HEK293 (cell line): Measurements from ENCODE around the gene PRR3.
A peak's percentile ranks its signal among the peaks of the same experiment; 100 is the strongest.

ENCODE experiments used
- CTCF ChIA-PET: fragments of 350-600 bp; formaldehyde crosslinking; extraction: SDS; loops from one replicate; lab custom pipeline; 2021; ENCODE audit warnings: antibody characterized with exemption; lab: Yijun Ruan, JAX
- POLR2A ChIA-PET: fragments of 300-600 bp; formaldehyde crosslinking; extraction: SDS; loops from one replicate; lab custom pipeline; 2020; ENCODE audit warnings: antibody characterized with exemption, inconsistent platforms; lab: Yijun Ruan, JAX
- H3K27ac ChIP-seq: fragments of 200-500 bp; sonication (Bioruptor generic); 2 replicates; pipeline ENCODE4 v1.5.1; 2014; ENCODE audit warnings: low read depth, low read length, control low read depth, inconsistent platforms; ENCODE audit errors: extremely low read depth
- H3K36me3 ChIP-seq, 2 experiments: fragments of 200-500 bp in 1 of 2; sonication (Bioruptor generic) in 1 of 2; 1 replicate in 1 of 2; 2 replicates in 1 of 2; pipeline ENCODE4 v1.5.1; 2014 to 2017; ENCODE audit warnings: inconsistent platforms in 2 of 2, low read length in 2 of 2; ENCODE audit not compliant: control insufficient read depth in 2 of 2, insufficient read depth in 1 of 2
- H3K4me1 ChIP-seq: fragments of 200-500 bp; sonication (Bioruptor generic); 2 replicates; pipeline ENCODE4 v1.5.1; 2014; ENCODE audit warnings: mild to moderate bottlenecking, low read length, inconsistent platforms; ENCODE audit not compliant: control insufficient read depth, insufficient read depth
- H3K4me3 ChIP-seq: 2 replicates; pipeline ENCODE4 v1.5.1; 2011; ENCODE audit warnings: low read depth, mild to moderate bottlenecking, control low read depth, low read length, moderate library complexity
- H3K9me3 ChIP-seq: fragments of 200-500 bp; sonication (Bioruptor generic); 2 replicates; pipeline ENCODE4 v1.5.1; 2014; ENCODE audit warnings: low read depth, low read length, inconsistent platforms; ENCODE audit not compliant: control insufficient read depth, insufficient read depth
- KLF16 ChIP-seq: fragments of 450-650 bp; formaldehyde crosslinking; IDR thresholded peaks from 2 replicates; pipeline ENCODE4 v1.5.1; 2017; ENCODE audit warnings: missing biosample characterization, missing genetic modification characterization
- MEIS1 ChIP-seq: sonication (generic); formaldehyde crosslinking; IDR thresholded peaks from 2 replicates; pipeline ENCODE4 v1.8.1; 2022; ENCODE audit warnings: missing genetic modification reagents, mild to moderate bottlenecking, borderline replicate concordance
- MYNN ChIP-seq: fragments of 450-650 bp; formaldehyde crosslinking; IDR thresholded peaks from 2 replicates; pipeline ENCODE4 v1.5.1; 2016; ENCODE audit warnings: missing biosample characterization, missing genetic modification characterization, borderline replicate concordance
- OVOL3 ChIP-seq: fragments of 450-650 bp; formaldehyde crosslinking; IDR thresholded peaks from 2 replicates; pipeline ENCODE4 v1.5.1; 2016; ENCODE audit warnings: missing biosample characterization, missing genetic modification characterization
- REPIN1 ChIP-seq: fragments of 450-650 bp; formaldehyde crosslinking; IDR thresholded peaks from 2 replicates; pipeline ENCODE4 v1.5.1; 2017; ENCODE audit warnings: missing biosample characterization, missing genetic modification characterization, low read depth
- SCRT2 ChIP-seq: fragments of 450-650 bp; formaldehyde crosslinking; IDR thresholded peaks from 2 replicates; pipeline ENCODE4 v1.5.1; 2016; ENCODE audit warnings: missing biosample characterization, missing genetic modification characterization
- SP3 ChIP-seq: fragments of 450-650 bp; formaldehyde crosslinking; IDR thresholded peaks from 2 replicates; pipeline ENCODE4 v1.5.1; 2016; ENCODE audit warnings: missing biosample characterization, missing genetic modification characterization
- YY2 ChIP-seq: fragments of 450-650 bp; formaldehyde crosslinking; IDR thresholded peaks from 2 replicates; pipeline ENCODE4 v1.5.1; 2016; ENCODE audit warnings: missing biosample characterization, missing genetic modification characterization
- ZBTB21 ChIP-seq: fragments of 450-650 bp; formaldehyde crosslinking; IDR thresholded peaks from 2 replicates; pipeline ENCODE4 v1.5.1; 2017; ENCODE audit warnings: missing biosample characterization, missing genetic modification characterization
- ZNF138 ChIP-seq: fragments of 450-650 bp; formaldehyde crosslinking; IDR thresholded peaks from 2 replicates; pipeline ENCODE4 v1.5.1; 2016; ENCODE audit warnings: missing biosample characterization, missing genetic modification characterization, borderline replicate concordance
- ZNF157 ChIP-seq: fragments of 450-650 bp; formaldehyde crosslinking; IDR thresholded peaks from 2 replicates; pipeline ENCODE4 v1.5.1; 2016; ENCODE audit warnings: missing biosample characterization, missing genetic modification characterization
- ZNF24 ChIP-seq: fragments of 450-650 bp; formaldehyde crosslinking; IDR thresholded peaks from 2 replicates; pipeline ENCODE4 v1.5.1; 2016; ENCODE audit warnings: missing biosample characterization, missing genetic modification characterization
- ZNF274 ChIP-seq, 2 experiments: fragments of 200-500 bp in 1 of 2; fragments of 450-650 bp in 1 of 2; sonication (Bioruptor generic) in 1 of 2; formaldehyde crosslinking in 1 of 2; IDR thresholded peaks; 2 replicates each; pipeline versions ENCODE4 v1.5.1 to v1.6.1; 2014 to 2016; ENCODE audit warnings: borderline replicate concordance in 1 of 2, inconsistent platforms in 1 of 2, low read length in 1 of 2, missing biosample characterization in 1 of 2, missing genetic modification characterization in 1 of 2
- ZNF48 ChIP-seq: fragments of 450-650 bp; formaldehyde crosslinking; IDR thresholded peaks from 2 replicates; pipeline ENCODE4 v1.5.1; 2016; ENCODE audit warnings: missing biosample characterization, missing genetic modification characterization
- ZNF549 ChIP-seq: fragments of 450-650 bp; IDR thresholded peaks from 2 replicates; pipeline ENCODE4 v1.5.1; 2018; ENCODE audit warnings: missing biosample characterization, missing genetic modification characterization, mild to moderate bottlenecking, inconsistent platforms, moderate library complexity
- ZNF596 ChIP-seq: fragments of 450-650 bp; IDR thresholded peaks from 2 replicates; pipeline ENCODE4 v1.5.0; 2018; ENCODE audit warnings: missing biosample characterization, mild to moderate bottlenecking, missing genetic modification characterization, moderate library complexity
- ZNF621 ChIP-seq: fragments of 450-650 bp; formaldehyde crosslinking; IDR thresholded peaks from 2 replicates; pipeline ENCODE4 v1.5.1; 2017; ENCODE audit warnings: missing biosample characterization, missing genetic modification characterization
- ZNF776 ChIP-seq: fragments of 450-650 bp; formaldehyde crosslinking; IDR thresholded peaks from 2 replicates; pipeline ENCODE4 v1.5.0; 2017; ENCODE audit warnings: missing biosample characterization, missing genetic modification characterization, borderline replicate concordance
- ZNF791 ChIP-seq: fragments of 450-650 bp; formaldehyde crosslinking; IDR thresholded peaks from 2 replicates; pipeline ENCODE4 v1.5.1; 2016; ENCODE audit warnings: missing biosample characterization, missing genetic modification characterization
- ZNF830 ChIP-seq: fragments of 450-650 bp; IDR thresholded peaks from 2 replicates; pipeline ENCODE4 v1.5.0; 2018; ENCODE audit warnings: missing biosample characterization, missing genetic modification characterization, low read depth, mild to moderate bottlenecking, moderate library complexity
- TF ChIP-seq, protein P1 (sequence below): fragments of 450-650 bp; formaldehyde crosslinking; IDR thresholded peaks from 2 replicates; pipeline ENCODE4 v1.5.1; 2016; ENCODE audit warnings: missing biosample characterization, missing genetic modification characterization
- TF ChIP-seq, protein P2 (sequence below): fragments of 450-650 bp; formaldehyde crosslinking; IDR thresholded peaks from 2 replicates; pipeline ENCODE4 v1.5.1; 2016; ENCODE audit warnings: missing biosample characterization, missing genetic modification characterization, borderline replicate concordance
- TF ChIP-seq, protein P3 (sequence below): fragments of 450-650 bp; formaldehyde crosslinking; IDR thresholded peaks from 2 replicates; pipeline ENCODE4 v1.5.1; 2016; ENCODE audit warnings: missing biosample characterization, missing genetic modification characterization

Gene PRR3

DNA sequence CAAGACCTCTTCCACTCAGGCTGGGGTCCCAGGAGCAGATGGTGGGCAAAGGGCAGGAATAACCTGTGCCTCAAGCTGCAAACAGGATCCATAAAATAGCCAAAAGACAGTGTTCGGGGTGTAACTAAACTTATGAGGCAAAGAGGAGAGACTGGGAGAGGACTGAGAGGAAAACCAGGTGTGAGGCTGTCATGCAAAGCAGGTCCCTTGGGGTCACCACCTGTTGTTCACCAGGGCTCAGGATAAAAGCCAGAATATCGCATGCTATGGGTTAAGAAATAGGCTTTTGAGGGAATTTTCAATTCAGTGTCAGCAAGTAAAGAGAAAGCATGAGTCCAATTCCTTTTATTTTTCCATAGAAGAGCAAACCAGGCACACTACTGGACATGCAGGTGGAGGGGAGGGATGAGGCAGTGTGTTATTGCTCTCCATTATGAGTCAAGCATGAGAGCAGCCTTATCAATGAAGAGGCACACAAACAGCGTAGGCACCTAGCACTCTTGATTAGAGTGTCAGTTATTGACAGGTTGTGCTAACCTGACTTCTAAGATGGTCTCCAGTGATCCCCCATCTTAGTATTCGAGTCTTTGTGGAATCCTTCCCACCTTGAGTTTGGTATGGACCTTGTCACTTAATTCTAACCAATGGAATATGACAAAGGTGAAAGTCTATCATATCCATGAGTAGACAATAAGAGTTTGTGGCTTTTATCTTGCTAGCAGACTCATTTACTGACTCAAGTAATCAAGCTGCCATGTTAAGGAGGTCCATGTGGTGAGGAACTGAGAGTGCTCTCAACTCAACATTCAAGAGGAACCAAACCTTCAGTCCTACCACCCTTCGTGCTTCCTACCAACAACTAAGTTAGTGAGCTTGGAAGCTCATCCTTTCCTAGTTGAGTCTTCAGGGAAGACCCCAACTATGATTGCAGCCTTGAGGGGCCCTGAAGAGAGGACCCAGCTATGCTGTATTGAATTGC lies 49.0 kb upstream of the PRR3 start:
- H3K4me3 ChIP-seq: no peak overlapping the region
- TF ChIP-seq OVOL3: no peak
- peak; percentile 73 for TF ChIP-seq SCRT2
- TF ChIP-seq ZNF621 (tag by site-specific recombination): no peak
- TF ChIP-seq ZNF596 (tag by site-specific recombination): no peak
- no peak for TF ChIP-seq YY2 (tag by site-specific recombination)
- TF ChIP-seq ZNF48 (tag by site-specific recombination): no peak
- TF ChIP-seq, all 188 proteins: peak for 1
- H3K27ac ChIP-seq: no peak overlapping the region
- no peaks in the 10 kb centered on the region for H3K36me3 ChIP-seq
- ChIA-PET POLR2A (no interaction called here), CTCF (interaction anchor here (0.7 to 2.5 kb wide), 5 partner anchors 14 to 180 kb away, joined by 3 to 10 read pairs (median 4); no protein-coding TSS in a partner anchor)
- H3K9me3 ChIP-seq: no peaks in the 10 kb centered on the region
- no peaks in the 10 kb centered on the region for H3K4me1 ChIP-seq

DNA sequence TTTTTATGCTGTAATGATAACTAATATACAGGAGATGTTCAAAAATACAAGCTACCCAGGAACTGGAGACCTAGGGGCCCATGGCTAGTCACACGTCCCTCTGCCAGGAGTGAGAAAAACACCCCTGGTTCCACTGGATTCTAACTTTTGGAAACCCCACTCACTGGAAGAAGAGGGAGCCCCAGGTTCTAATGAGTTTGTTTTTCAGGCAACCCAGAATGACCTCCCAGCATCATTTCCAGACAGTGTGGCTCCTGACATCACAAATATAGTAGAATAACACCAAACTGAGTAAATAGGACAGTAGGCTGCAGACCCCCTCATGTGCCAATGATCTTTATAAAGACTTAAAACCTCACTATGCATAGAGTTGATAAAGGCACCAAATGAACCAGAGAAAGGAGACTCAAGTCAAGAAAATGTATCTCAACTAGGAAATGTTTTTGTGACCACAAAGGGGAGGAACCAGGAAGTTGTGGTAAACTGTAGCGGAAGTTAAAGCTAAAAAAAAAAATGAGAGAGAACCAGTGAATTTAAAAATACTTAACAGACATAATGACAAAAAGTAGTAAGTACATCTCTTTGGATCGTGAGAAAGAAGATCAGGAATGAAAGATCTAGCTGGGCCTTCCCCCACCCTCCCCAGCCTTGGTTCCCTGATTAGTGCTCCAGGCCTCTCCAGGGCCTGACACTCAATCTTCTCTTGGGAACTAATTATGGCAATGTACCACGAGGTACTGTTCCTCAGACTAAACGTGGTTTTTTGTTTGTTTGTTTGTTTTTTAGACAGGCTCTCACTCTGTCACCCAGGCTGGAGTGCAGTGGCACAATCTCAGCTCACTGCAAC lies 48.0 kb upstream of the PRR3 start:
- no peaks in the 10 kb centered on the region for H3K9me3 ChIP-seq
- H3K27ac ChIP-seq: no peak overlapping the region
- ChIA-PET POLR2A (interaction anchor here (0.9 kb wide), 1 partner anchor 19 kb away, joined by 3 read pairs; no protein-coding TSS in a partner anchor), CTCF (interaction anchor here (0.7 to 2.5 kb wide), 8 partner anchors 15 to 181 kb away, joined by 3 to 10 read pairs (median 4); no protein-coding TSS in a partner anchor)
- H3K4me3 ChIP-seq: no peak overlapping the region
- no peaks in the 10 kb centered on the region for H3K4me1 ChIP-seq
- H3K36me3 ChIP-seq: no peaks in the 10 kb centered on the region
- TF ChIP-seq SP3: no peak
- TF ChIP-seq, protein P1, sequence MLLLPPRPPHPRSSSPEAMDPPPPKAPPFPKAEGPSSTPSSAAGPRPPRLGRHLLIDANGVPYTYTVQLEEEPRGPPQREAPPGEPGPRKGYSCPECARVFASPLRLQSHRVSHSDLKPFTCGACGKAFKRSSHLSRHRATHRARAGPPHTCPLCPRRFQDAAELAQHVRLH (tag by site-specific recombination): no peak
- TF ChIP-seq ZNF830 (tag by site-specific recombination): no peak
- no peak for TF ChIP-seq MEIS1 (CRISPR knock-in tag)
- TF ChIP-seq KLF16: no peak
- no peak for TF ChIP-seq ZNF776 (tag by site-specific recombination)
- TF ChIP-seq ZNF791 (tag by site-specific recombination): no peak
- TF ChIP-seq ZBTB21 (tag by site-specific recombination): no peak
- TF ChIP-seq, protein P2, sequence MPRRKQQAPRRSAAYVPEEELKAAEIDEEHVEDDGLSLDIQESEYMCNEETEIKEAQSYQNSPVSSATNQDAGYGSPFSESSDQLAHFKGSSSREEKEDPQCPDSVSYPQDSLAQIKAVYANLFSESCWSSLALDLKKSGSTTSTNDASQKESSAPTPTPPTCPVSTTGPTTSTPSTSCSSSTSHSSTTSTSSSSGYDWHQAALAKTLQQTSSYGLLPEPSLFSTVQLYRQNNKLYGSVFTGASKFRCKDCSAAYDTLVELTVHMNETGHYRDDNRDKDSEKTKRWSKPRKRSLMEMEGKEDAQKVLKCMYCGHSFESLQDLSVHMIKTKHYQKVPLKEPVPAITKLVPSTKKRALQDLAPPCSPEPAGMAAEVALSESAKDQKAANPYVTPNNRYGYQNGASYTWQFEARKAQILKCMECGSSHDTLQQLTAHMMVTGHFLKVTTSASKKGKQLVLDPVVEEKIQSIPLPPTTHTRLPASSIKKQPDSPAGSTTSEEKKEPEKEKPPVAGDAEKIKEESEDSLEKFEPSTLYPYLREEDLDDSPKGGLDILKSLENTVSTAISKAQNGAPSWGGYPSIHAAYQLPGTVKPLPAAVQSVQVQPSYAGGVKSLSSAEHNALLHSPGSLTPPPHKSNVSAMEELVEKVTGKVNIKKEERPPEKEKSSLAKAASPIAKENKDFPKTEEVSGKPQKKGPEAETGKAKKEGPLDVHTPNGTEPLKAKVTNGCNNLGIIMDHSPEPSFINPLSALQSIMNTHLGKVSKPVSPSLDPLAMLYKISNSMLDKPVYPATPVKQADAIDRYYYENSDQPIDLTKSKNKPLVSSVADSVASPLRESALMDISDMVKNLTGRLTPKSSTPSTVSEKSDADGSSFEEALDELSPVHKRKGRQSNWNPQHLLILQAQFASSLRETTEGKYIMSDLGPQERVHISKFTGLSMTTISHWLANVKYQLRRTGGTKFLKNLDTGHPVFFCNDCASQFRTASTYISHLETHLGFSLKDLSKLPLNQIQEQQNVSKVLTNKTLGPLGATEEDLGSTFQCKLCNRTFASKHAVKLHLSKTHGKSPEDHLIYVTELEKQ: no peak
- TF ChIP-seq REPIN1 (tag by site-specific recombination): no peak
- TF ChIP-seq ZNF138: no peak
- TF ChIP-seq ZNF274 (IDR thresholded peaks at IDR 0.05; ENCODE audit: low read length): no peak
- TF ChIP-seq ZNF274 (tag by site-specific recombination; IDR thresholded peaks at IDR 0.05; ENCODE audit: borderline replicate concordance): no peak
- TF ChIP-seq, protein P3, sequence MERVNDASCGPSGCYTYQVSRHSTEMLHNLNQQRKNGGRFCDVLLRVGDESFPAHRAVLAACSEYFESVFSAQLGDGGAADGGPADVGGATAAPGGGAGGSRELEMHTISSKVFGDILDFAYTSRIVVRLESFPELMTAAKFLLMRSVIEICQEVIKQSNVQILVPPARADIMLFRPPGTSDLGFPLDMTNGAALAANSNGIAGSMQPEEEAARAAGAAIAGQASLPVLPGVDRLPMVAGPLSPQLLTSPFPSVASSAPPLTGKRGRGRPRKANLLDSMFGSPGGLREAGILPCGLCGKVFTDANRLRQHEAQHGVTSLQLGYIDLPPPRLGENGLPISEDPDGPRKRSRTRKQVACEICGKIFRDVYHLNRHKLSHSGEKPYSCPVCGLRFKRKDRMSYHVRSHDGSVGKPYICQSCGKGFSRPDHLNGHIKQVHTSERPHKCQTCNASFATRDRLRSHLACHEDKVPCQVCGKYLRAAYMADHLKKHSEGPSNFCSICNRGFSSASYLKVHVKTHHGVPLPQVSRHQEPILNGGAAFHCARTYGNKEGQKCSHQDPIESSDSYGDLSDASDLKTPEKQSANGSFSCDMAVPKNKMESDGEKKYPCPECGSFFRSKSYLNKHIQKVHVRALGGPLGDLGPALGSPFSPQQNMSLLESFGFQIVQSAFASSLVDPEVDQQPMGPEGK (tag by site-specific recombination): no peak
- TF ChIP-seq ZNF549 (tag by site-specific recombination): no peak
- no peak for TF ChIP-seq ZNF157
- no peak for TF ChIP-seq ZNF24 (tag by site-specific recombination)
- no peak for TF ChIP-seq MYNN
